Kidney (tissue), 14 donors: ENCODE results near the gene SS18L1. TPM values are rescaled to one million over a fixed set of nuclear protein-coding genes. Genes with fewer than 3 reads are reported as not detected.

Experiments
- DNase-seq, 5 donors: peaks; one replicate each; pipeline ENCODE4 v3.0.0-alpha.2; 2013 to 2020
- FAIRE-seq: peaks from 2 replicates; lab custom pipeline; 2012; peaks lifted over from hg19 to GRCh38; lab: Jason Lieb, UNC
- H3K27ac ChIP-seq, 2 donors: one replicate each; pipeline ENCODE4 v1.7.0; 2013; ENCODE audit warnings: low read depth in 2 of 2, low read length in 2 of 2, inconsistent platforms in 1 of 2
- H3K27me3 ChIP-seq: one replicate; pipeline ENCODE4 v1.7.1; 2013; ENCODE audit warnings: low read length, inconsistent platforms; ENCODE audit not compliant: control insufficient read depth, insufficient read depth
- H3K36me3 ChIP-seq, 3 donors: one replicate each; pipeline versions ENCODE4 v1.7.0 to v1.7.1; 2013; ENCODE audit warnings: low read length in 3 of 3, control low read depth in 1 of 3, inconsistent platforms in 1 of 3; ENCODE audit not compliant: insufficient read depth in 3 of 3, control insufficient read depth in 2 of 3
- H3K4me1 ChIP-seq, 3 donors: one replicate each; pipeline versions ENCODE4 v1.7.0 to v1.7.1; 2013; ENCODE audit warnings: low read length in 3 of 3, inconsistent platforms in 1 of 3, low read depth in 1 of 3; ENCODE audit not compliant: control insufficient read depth in 2 of 3, insufficient read depth in 2 of 3
- H3K4me3 ChIP-seq, 3 donors: one replicate each; pipeline versions ENCODE4 v1.7.0 to v1.8.1; 2013; ENCODE audit warnings: low read length in 3 of 3, control low read depth in 1 of 3, inconsistent platforms in 1 of 3
- H3K9ac ChIP-seq, 3 donors: one replicate each; pipeline versions ENCODE4 v1.7.0 to v1.7.1; 2013; ENCODE audit warnings: low read length in 3 of 3, control low read depth in 1 of 3, inconsistent platforms in 1 of 3
- H3K9me3 ChIP-seq, 3 donors: one replicate each; pipeline versions ENCODE4 v1.7.0 to v1.7.1; 2013; ENCODE audit warnings: low read length in 3 of 3, control low read depth in 1 of 3, inconsistent platforms in 1 of 3; ENCODE audit not compliant: control insufficient read depth in 2 of 3, insufficient read depth in 1 of 3
- CTCF ChIP-seq: IDR thresholded peaks from 3 replicates; pipeline ENCODE4 v1.5.1; 2012; ENCODE audit warnings: mild to moderate bottlenecking, moderate library complexity, borderline replicate concordance; ENCODE audit not compliant: insufficient read depth; ENCODE audit errors: extremely low read depth
- intact Hi-C: fragments of 100-400 bp; cut with DNase I; formaldehyde crosslinking; loops from one replicate; pipeline ENCODE4 v1.11.1; 2022
- polyA plus RNA-seq: library from polyadenylated mRNA; stranded (reverse); fragments of 350-450 nt; fragmentation: Illumina TruSeq; extraction: RNeasy Lipid Tissue Mini Kit (QIAGEN cat#74804); gene quantifications from one replicate; pipeline ENCODE4 v1.2.3, GENCODE V29; 2014; ENCODE audit warnings: low read depth, low replicate concordance; ENCODE audit not compliant: insufficient read depth
- total RNA-seq: library from RNA; stranded (reverse); fragmentation: NEBNext Ultra II Directional; extraction: Animal tissue kit (Norgen Biotek cat#: 25700); gene quantifications from one replicate; pipeline ENCODE4 v1.2.1, GENCODE V29; 2021
- donor health status: control.
- donor health status: control.
- donor health status: control.
- donor health status: control.
- donor health status: control.
- donor health status: DM: yes; HTN: yes; CAD: no.
- donor health status: Normal renal cell carcinoma (clear cell type).

SS18L1 gene
- total and polyA plus RNA-seq, 2 donors from 2014 or later, result 6.5 to 12.0 TPM

GRCh38 chr20:62223571-62223970 lies 80.0 kb downstream of the SS18L1 start:
- Histone ChIP-seq H3K9me3 (no peaks in the 10 kb centered on the region), H3K27me3 (peaks cover 13% of the 10 kb centered on the region), H3K4me1 (peaks cover 0 to 9% (median 0%) of the 10 kb centered on the region in 3 donors), H3K36me3 (no peaks in the 10 kb centered on the region), H3K9ac (no peak overlapping the region), H3K4me3 (no peak overlapping the region), H3K27ac (no peak overlapping the region)
- DNase-seq (no peak), FAIRE-seq (no peak)
- TF ChIP-seq CTCF, result no peak
- intact Hi-C loops, result no loop called here

- FAIRE-seq (no peak), DNase-seq (no peak)
- Histone ChIP-seq H3K9me3 (no peaks in the 10 kb centered on the region), H3K4me1 (peaks cover 0 to 9% (median 0%) of the 10 kb centered on the region in 3 donors), H3K9ac (no peak overlapping the region), H3K27ac (no peak overlapping the region), H3K4me3 (no peak overlapping the region), H3K36me3 (no peaks in the 10 kb centered on the region), H3K27me3 (peaks cover 10% of the 10 kb centered on the region)
- intact Hi-C loops, result no loop called here
- TF ChIP-seq CTCF, result no peak
Measured at GRCh38 chr20:62224113-62224855, 80.7 kb downstream of the SS18L1 start.

GRCh38 chr20:62225026-62225425 lies 81.5 kb downstream of the SS18L1 start:
- H3K4me3 ChIP-seq, result no peak overlapping the region
- H3K27me3 ChIP-seq, result peaks cover 10% of the 10 kb centered on the region
- peaks cover 0 to 5% (median 0%) of the 10 kb centered on the region in 3 donors for H3K4me1 ChIP-seq
- H3K27ac ChIP-seq, result no peak overlapping the region
- no peak for TF ChIP-seq CTCF
- no peak overlapping the region for H3K9ac ChIP-seq
- intact Hi-C loops, result no loop called here
- H3K9me3 ChIP-seq, result no peaks in the 10 kb centered on the region
- FAIRE-seq, result no peak
- DNase-seq, result no peak
- no peaks in the 10 kb centered on the region for H3K36me3 ChIP-seq
